ENCODE data around the gene DGCR2.
"Not testable (repeated sequence)": the region's sequence is repeated elsewhere in the genome, so short reads cannot be mapped to it uniquely, and the experiment has no call there.

The DGCR2 gene

DNA sequence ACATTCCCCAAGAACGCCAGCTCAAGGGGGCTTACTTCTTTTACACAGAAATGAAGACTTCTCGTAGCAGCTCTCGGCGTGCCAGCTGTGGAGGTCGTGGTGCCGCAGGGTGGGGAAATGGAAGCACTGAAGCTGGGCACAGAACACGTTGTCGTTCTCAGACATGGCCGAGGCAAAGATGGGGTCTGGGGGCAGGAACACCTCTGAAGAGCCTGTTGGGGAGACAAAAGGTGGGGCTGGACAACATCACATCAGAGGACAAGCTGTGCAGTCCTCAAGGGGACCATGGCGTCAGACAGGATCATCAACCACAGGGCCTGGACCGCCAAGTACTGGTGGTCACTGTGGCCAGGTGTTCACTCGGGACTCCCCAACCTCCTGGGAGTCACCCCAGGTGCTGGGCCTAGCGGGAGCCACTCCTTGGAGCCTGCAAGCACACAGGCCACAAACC lies 65.2 kb downstream of the DGCR2 start:
- DNase-seq, result no peak

DNA sequence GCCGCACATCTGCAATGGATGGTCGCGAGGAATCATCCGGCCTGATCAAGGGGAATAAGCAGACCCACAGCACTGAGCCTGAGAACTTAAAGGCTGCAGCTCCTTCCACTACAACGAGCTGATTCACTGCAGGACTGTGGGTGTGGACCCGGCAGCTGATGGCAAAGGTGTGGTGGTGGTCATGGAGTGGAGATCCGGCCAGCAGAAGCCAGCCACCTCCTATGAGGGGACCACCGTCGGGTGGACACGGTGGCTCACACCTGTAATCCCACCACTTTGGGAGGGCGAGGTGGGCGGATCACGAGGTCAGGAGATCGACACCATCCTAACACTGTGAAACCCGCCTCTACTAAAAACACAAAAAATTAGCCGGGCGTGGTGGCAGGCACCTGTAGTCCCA lies 66.4 kb downstream of the DGCR2 start:
- no peak for DNase-seq

DNA sequence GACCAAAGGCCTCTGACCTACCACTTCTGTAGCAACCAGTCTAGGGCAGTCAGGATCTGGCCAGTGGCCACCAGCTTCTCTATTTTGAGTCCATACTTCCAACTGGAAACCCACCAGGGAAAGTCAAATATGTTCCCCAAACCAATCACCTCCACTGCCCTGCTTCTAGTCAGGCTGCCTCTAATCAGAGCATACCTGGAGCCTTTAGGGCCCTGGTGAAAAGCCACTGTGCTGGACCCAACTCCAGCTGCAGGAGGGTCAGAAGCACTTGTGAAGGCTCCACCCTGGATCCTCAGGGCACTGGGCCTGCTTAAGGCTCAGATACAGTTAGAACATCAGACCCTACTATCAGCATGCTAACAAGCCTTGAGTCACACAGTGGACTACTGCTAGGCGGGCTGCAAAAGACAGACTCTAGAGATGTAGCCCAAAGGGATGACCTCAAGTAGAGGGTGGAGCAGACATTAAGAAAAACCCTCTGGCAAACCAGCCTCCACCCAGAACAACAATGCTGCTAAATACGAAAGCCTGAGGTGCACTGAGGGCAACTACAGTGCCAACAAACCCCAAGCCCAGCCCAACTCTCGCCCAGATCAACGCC lies 69.2 kb downstream of the DGCR2 start:
- no peak for DNase-seq

DNA sequence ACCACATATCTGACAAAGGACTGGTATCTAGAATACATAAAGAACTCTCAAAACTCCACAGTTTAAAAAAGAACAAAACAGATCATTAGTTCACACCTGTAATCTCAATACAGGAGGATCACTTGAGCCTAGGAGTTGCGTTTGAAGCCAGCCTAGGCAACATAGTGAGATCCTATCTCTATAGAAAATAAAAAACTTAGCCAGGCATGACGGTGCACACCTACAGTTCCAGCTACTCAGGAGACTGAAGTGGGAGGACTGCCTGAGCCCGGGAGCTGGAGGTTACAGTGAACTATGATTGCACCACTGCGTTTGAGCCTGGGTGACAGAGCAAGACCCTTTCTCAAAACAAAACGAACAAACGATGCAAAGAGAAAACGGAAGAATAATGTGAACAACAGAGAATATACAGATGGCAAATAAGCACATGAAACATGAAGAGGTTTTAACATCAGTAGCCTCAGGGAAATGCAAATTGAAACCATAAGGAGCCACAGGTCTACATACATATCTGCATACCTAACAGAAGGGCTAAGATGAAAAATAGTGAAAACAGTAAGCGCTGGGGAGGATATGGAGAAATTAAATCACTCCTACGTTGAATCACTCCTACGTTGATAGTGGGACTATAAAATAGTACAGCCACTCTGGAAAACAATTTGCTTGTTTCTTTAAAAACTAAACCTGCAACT lies 70.7 kb downstream of the DGCR2 start:
- DNase-seq, result no peak

DNA sequence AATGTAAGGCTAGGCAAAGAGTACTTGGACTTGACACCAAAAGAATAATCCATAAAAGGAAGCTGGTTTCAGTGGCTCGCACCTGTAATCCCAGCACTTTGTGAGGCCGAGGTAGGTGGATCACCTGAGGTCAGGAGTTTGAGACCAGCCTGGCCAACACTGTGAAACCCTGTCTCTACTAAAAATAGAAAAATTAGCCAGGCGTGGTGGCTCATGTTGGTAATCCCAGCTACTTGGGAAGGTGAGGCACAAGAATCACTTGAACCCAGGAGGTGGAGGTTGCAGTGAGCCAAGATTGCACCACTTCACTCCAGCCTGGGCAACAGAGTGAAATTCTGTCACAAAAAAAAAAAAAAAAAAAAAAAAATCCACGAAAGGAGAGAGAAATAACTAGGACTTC lies 71.4 kb downstream of the DGCR2 start:
- not testable (repeated sequence) for DNase-seq

DNA sequence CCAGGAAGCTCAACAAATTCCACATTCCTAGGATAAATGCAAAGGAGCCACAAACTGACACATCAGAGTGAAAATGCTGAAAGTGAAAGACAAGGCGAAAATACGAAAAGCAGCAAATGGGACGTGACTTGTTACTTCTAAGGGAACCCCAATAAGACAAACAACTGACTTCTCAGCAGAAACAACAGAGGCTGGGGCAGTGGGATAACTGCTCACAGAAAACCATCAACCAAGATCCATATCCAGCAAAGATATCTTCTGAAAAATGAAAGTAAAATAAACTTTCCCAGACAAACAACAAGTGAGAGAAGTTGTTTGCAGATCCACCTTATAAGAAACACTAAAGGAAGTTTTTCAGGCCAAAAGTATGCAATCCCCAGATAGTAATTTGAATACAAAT lies 72.1 kb downstream of the DGCR2 start:
- no peak for DNase-seq

DNA sequence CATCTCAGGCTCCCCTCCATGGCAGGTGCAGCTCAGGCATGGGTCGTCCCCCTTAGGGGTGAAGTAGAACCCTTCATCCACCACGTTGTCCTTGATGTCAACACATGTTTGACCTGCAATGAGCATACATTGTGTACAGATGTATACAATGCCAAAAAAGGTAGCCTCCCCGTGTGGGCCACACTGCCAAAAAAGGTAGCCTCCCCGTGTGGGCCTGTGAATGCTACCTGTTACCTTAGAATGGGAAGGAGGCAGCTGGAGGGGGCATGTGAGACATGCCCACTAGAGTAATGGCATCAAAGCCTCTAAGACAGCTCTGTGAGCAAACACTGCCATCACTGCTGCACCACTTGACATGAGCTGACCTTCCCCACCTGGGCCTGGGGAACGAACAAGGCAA lies 73.7 kb downstream of the DGCR2 start:
- DNase-seq, result no peak

DNA sequence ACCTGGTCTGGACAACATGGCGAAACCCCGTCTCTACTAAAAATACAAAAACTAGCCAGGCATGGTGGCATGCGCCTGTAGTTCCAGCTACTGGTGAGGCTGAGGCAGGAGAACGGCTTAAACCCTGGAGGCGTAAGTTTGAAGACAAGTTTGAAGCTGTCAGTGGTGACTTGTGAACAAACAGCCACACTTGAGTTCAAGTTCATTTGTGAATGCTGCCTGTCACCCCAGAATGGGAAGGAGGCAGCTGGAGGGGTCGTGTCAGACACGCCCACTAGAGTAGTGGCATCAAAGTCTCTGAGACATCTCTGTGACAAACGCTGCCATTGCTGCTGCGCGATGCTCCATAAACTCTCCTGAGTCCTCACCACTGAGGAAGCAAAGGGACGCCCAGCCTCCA lies 74.2 kb downstream of the DGCR2 start:
- DNase-seq, result no peak

DNA sequence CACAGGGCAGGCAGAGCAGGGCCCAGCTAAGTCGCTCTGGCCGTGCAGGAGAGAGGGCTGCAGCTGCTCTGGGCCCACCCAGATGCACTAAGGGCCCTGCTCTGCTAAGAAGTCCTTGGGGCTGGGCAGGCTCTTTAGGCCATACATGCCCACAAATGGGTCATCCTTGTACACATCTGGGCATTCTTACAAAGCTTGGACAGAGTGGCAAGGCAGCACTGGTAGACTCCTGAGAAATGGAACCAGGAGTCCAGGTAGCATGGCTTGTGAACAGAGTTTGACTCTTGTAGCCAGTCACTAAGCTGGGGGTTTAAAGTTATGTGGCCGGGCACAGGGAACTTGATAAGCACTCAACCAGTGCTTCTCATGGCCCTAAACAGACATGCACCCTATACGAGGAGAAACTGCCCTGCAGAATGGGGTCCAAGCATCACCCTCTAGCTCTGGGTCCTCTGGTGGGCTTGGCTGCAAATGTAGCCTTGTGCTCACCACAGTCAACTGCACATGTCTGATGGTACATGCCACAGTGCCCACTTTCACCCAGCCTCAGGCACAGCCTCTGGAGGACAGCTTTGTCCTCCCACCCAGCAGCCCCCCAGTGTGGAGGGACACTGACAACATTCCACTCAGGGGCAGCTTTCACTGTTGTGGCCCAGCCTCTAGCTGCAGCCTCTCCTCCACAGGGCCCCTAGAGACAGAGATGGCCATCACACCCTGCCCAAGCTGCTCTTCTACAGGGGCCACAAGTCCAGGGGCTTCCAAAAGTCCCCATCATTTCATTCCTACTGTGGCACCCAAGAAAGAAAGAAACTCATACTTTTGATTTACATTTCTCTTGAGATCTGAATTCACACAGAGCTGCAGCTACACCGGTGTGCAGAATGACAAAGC lies 75.2 kb downstream of the DGCR2 start:
- DNase-seq, result no peak

DNA sequence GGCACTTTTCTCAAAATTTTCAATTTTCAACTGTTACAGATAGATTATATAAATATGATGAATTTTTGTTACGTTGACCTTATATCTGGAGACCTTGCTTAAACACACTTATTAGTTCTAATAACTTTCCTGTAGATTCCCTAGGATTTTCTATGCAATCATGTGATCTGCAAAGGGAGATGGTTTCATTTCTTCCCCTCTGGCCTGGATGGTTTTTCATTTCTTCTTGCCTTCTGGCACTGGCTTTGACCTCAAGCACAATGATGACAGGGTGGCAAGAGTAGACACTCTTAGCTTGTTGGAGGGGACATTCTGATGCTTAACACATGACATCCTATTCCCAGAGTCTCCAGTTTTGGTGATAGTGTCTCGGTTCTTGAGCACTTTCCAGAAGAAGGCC lies 75.9 kb downstream of the DGCR2 start:
- DNase-seq, result no peak

DNA sequence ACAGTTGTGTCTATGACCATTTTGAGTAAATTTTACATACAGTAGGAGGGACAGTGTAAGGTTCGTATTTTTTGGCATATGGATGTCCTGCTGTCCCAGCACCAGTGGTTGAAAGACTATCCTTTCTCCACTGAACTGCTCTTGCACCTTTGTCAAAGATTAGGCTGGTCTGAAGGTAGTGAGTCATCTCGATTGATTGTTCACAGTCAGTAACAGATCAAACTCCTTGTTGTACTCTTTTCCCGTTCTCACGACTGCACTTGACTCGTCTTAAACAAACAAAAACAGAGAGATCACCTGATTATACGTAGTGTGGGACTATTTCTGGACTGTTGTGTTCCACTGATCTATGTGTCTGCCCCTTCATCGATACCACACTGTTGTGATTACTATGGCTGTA lies 77.1 kb downstream of the DGCR2 start:
- DNase-seq, result no peak

DNA sequence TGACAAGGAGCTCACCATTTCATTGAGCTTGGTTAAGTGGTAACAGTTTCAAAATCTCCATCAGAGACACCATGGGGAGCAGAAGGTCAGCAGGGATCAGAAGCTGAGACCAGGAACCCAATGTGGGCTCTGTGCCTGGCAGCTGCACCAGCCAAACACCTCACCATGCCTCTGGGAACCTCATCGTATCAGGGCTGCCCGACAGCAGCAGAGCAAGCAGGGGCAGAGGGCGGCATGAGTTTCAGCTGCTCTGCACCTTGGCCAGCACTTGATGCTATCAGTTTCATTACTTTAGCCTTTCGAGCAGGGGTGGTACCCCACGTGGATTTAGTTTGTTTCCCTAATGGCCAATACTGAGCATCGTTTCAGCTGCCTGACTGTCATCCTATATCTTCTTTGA lies 77.8 kb downstream of the DGCR2 start:
- no peak for DNase-seq

DNA sequence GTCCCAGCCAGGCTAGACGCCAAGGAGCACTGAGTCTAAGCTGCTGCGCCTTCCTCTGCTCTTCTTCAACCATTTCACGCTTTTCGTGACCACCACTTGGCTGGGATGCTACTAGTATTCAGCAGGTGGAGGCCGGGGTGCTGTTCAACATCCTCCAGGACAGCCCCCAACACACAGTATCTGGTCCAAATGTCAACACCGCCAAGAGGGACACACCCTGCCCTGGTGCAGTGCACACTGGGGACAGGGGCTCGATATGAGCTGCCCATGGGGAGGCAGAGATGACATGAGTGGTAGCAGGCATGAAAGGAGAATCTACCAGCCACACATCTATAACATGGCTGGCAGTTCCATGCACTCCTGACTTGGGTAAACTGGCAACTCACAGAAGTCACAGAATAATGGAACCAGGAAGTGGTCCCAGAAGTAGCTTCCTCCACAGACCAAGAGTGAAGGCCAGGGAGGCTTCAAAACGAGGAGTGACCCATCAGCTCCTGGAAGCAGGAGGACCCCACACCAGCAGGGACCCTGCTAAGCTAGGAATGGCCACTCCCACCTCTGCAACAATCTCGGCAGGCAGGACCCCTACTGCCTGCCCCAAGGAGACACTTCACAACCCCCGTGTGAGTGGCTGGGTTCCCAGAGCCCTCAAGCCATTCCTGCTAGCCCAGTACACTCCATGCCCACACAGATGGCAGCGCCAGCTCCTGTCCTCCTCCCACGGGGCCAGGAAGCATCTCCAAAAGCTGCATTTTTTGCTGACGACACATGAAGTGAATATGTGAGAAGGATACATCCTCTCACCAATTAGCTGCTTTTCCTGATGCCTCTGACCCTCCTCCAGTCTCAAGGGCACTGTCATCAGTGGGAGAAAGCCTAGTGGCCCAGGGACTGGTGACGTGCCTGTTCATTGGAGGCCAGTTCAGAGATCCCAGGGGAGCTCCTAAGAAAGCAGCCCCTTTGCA lies 78.8 kb downstream of the DGCR2 start:
- DNase-seq, result no peak

DNA sequence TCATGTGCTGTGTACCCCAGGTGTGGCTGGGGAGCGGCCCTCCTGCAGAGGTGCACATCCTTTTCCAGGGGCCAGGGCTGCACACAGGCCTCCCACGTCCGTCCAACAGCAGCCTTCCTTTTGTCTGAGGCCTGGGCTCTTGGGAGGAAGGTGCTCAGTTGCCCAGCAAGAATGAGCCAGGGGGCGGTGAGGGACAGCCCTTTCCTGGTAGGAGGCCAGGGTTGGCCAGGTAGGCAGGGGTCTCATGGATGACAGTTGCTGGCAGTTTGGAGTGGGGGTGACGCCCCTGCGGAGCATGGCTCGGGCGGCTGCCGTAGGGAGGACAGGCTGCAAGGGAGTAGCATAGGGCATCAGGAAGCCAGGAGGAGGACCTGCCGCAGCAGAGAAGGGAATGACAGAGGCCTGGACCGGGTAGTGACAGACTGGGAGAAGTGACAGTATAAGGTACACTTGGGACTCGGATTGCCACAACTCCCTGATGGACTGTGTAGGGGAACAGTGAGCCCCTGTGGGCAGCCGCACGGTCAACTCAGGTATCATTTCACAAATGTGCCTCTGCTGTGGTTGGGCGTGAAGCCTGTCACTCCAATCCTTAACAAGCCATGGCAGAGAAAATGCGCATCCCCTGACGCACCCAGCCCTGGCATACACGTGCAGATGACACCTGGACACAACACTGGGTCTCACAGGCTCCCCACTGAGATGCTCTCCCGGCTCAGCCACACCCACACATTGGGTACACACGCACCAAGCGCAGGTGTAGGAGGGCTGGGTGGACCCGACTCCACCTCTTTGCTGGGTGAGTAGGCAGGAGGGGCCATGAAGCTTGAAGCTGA lies 79.7 kb downstream of the DGCR2 start:
- no peak for DNase-seq

DNA sequence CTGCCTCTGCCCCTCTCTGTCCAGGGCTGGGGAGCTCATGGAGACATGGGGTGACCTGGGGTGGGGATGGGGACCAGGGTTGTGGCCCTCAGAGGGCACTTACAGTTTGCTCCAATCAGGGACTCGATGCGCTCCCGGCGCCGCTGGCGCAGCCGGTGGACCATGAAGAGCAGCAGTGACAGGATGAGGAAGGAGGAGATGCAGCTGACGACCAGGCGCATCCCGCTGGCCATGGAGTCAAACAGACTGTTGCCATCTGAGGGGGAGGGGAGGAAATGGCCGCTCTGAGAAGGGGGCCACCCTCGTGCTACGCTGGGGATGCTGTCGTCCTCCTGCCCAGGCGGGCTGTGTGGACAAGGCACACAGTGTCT lies 80.5 kb downstream of the DGCR2 start:
- no peak for DNase-seq

DNA sequence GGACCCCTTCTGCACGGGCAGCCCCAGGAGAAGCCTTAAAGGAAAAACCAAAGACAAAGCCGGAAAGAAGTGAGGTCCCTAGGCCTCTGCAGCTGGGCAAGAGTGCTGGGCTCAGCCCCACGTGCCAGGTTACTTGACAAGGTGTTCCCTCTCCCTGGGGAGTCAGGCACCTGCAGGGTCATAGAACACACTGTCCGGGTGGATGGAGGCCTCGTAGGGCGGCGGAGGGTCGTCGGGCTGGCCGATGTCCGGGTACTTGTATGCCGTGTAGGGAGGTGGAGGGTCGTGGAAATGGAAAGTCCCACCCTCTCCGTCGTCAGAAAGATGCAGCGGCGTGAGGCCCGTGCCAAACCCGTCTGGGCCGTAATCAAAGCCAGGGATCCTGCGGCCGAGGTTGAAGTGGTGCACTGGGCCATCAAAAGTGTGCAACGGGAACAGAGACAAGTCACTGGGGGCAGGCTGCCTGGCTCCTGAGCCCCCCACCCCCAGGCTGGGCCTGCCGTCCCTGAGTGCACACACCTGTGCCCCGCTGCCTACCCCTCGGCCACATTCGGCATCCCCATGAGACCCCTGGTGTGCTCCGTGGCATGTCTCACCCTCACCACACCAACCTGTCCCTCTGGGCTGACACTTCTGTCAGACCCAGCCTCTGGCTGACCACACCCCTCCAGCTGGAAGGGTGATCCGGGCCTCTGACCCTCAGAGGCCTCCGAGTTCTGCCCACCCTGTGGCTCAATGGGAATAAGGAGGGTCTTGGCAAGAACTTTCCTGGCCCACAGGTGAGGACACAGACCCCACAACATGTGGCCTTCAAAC lies 81.1 kb downstream of the DGCR2 start:
- no peak for DNase-seq

DNA sequence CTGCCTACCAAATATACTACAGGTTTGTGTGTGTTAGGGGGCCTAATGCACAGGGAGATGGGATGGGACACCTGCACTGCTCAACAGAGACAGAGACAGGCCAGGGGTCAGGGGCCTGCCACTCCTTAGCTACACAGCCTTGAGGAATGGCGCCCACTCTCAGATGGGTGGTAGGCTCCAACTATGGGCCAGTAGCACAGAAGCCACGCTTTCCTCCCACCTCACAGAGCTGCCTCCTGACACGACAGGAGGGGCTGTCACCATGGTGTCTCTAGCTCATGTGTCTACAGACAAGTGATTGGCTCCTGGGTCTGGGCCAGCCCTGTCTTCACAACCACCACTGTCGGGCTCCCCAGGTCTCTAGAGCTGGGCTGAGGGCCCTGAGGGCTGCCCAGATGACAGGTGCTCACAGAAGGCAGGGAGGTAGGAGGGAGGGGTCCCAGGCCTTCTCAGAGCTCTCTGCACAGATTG lies 81.8 kb downstream of the DGCR2 start:
- DNase-seq, result no peak

DNA sequence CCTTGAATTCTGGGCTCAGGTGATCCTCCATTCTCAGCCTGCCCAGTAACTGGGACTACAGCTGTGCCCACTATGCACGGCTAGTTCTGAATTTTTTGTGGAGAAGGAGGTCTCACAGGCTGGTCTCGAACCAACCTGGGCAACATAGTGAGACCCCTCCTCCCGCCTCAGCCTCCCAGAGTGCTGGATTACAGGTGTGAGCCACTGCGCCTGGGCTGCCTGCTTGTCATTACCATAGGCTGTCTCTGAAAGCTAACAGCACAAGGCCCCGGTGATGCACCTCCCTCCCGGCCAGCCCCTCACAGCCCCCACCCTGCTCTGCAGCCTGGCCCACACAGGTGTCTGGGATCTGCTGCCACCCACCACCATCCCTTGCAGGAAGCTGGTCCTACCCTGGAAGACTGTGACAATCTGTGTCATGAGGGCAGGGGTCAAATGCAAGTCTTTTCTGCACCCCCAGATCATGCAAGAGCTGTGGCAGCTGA lies 82.4 kb downstream of the DGCR2 start:
- DNase-seq, result no peak

DNA sequence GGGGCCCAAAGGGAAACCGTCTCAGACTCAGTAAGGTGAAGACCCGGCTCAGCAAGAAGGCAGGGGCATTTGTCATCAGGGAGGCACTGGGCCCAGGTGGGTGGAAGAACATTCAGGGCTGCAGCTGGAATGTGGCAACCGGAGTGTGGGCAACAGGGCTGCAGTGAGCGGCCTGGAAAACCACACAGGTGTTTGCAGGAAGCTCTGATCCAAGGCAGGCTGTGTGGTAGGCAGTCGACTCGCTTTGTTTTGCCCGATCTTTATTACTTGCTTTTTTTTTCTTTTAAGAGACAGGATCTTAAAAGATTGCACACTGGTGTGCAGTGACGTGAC lies 82.8 kb downstream of the DGCR2 start:
- DNase-seq, result no peak

DNA sequence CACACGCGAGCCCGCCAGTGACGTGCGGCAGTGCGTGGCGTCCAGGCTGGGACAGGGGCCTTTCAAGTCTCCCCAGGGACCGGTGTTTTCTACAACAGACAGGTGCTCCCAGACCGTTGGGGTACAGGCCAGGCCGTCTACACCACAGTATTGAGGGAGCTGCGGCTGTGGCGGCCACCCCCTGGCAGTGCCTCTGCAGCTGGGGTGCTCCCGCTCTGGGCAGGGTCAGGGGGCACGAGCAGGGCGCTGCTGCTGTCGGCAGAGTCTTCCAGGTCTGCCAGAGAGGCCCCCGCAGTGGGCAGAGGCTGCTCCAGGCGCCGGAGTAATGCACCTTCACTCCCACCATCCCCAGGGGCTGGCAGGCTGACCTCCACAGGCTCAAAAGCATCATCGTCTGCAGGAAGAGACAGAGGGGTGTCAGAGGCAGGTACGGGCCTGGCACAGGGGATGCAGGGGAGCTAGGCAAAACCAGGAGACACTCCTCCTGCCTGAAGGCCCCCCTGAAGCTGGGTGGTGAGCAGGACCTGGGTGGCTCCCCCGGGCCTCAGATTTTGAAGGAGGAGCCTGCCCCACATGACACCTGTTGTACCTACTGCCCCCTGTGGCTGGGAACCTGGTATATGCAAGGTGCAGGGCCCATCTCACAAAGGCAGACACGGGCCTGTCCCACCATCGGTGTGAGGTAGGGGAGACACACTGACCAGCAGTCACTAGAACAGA lies 83.3 kb downstream of the DGCR2 start:
- no peak for DNase-seq

Measured in CD4-positive, alpha-beta T cell treated with Interleukin-12 subunit alpha and Interleukin-12 subunit beta, for 1 hour (primary cell).